ENCODE measurements around the gene PARD3B. TPM values are rescaled to one million over a fixed set of nuclear protein-coding genes. Genes with fewer than 3 reads are reported as not detected.

PARD3B gene
- total and polyA plus RNA-seq, 2 of the 4 experiments (the other 2 are of a cell fraction): 3.3 to 15.6 TPM

DNA sequence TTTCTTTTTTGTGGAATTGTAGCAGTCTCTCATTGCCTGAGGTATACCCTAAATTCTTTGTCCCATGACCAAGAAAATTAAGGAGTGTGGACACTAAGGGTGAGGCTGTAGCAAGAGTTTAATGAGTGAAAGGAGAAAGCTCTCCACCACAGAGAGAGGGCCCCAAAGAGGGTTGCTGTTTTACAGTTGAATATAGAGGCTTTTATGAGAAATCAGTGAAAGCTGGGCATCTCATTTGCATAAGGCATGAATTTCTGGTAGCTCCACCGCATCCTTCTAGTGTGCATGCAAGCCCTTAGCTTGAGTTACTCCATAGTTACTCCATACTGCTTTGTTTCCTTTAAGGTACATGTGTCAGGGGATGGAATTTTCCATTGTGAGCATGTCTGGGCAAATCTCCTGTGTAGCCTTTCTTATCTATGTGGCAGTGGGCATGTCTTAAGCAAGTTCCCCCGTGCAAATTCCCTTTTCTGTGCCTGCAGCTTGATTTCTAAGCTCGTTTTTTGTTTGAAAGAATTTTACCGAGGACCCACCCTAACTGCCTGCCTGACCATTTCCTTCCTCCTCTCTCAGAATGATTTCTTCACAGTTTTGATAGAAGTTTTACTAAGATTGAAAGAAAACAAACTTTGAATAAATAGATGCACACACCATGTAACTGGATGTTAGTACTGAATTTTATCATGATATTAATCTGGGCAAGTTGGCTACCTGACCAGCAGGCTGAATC is 218.9 kb downstream of the PARD3B start:
- ATAC-seq (ENCODE audit: low read depth) (no peak), DNase-seq (no peak)
- Histone ChIP-seq H3K9me3 (ENCODE audit: control insufficient read depth, insufficient read depth, low read length) (peaks cover 7% of the 10 kb centered on the region), H4K8ac (ENCODE audit: low read depth in 2 of 2, low read length in 2 of 2) (no peak overlapping the region), H2BK20ac (ENCODE audit: low read depth, low read length) (no peak overlapping the region), H2AK9ac (replicated peaks; ENCODE audit: low read depth, low read length, poor library complexity) (no peak overlapping the region), H3K4me2 (ENCODE audit: low read depth, low read length) (no peak overlapping the region), H3K14ac (replicated peaks; ENCODE audit: low read depth, low read length) (no peak overlapping the region), H3K4ac (ENCODE audit: low read depth, low read length) (no peak overlapping the region), H2BK120ac (ENCODE audit: low read depth, low read length) (no peak overlapping the region), H4K20me1 (ENCODE audit: insufficient read depth, low read length) (0 out of 2 replicates have a peak, but pooled peaks cover 3% of the 10 kb centered on the region), H2AK5ac (ENCODE audit: low read depth, low read length) (no peak overlapping the region), H3K9me1 (ENCODE audit: insufficient read depth, low read length) (no peaks in the 10 kb centered on the region), H3K79me1 (ENCODE audit: low read depth in 1 of 2, low read length in 2 of 2) (peaks cover 3 to 4% of the 10 kb centered on the region in 2 experiments; a peak in 3 of 4 replicates), H3K9ac (ENCODE audit: low read depth, low read length) (no peak overlapping the region), H3K36me3 (ENCODE audit: control insufficient read depth, insufficient read depth, low read length) (no peaks in the 10 kb centered on the region), H4K5ac (ENCODE audit: low read depth, low read length) (no peak overlapping the region), H3K27ac (ENCODE audit: insufficient read depth, low read length) (no peak overlapping the region), H3K4me1 (ENCODE audit: control insufficient read depth, insufficient read depth, low read length) (no peaks in the 10 kb centered on the region), H2BK5ac (ENCODE audit: low read depth, low read length, poor library complexity, severe bottlenecking) (no peak overlapping the region), H3K56ac (ENCODE audit: extremely low read depth, insufficient read depth, low read length) (no peak overlapping the region), H3K4me3 (ENCODE audit: insufficient read depth, low read depth, low read length) (no peak overlapping the region), H3K27me3 (ENCODE audit: control insufficient read depth, insufficient read depth, low read length) (no peaks in the 10 kb centered on the region), H3K23ac (ENCODE audit: low read depth, low read length) (no peak overlapping the region), H2AFZ (replicated peaks; ENCODE audit: low read length, poor library complexity) (no peak overlapping the region), H3K18ac (ENCODE audit: low read depth, low read length) (no peak overlapping the region), H2BK15ac (ENCODE audit: low read depth, low read length) (no peak overlapping the region), H4K91ac (ENCODE audit: insufficient read depth, low read depth, low read length) (no peak overlapping the region)
- in situ Hi-C loops (cut with MboI; ENCODE audit: low sequenced_read_pairs) (no loop called here), intact Hi-C loops (cut with micrococcal nuclease) (no loop called here), dilution Hi-C loops (cut with HindIII; ENCODE audit: low sequenced_read_pairs, unreplicated experiment) (no loop called here)
- no CpG with 5 or more reads among the region's 4 CpGs for WGBS, 2 experiments (ENCODE audit: extremely low coverage in 2 of 2, insufficient read length in 1 of 2)
- ChIA-PET CTCF (no interaction called here), POLR2A (ENCODE audit: unreplicated experiment) (no interaction called here)
- no TSS peak for BruUV-seq (replicated peaks)
- TF ChIP-seq RCOR1 (IDR thresholded peaks at IDR 0.05; ENCODE audit: insufficient replicate concordance, low read length) (no peak), SMC3 (IDR thresholded peaks at IDR 0.05; ENCODE audit: low read depth, low read length) (no peak), FOS (IDR thresholded peaks at IDR 0.05; ENCODE audit: low read depth, low read length) (no peak), NFE2L2 (IDR thresholded peaks at IDR 0.05; ENCODE audit: low read depth, low read length) (no peak), POLR2A (IDR thresholded peaks at IDR 0.05; ENCODE audit: low read depth, low read length) (no peak), MAZ (IDR thresholded peaks at IDR 0.05; ENCODE audit: borderline replicate concordance, low read depth, low read length) (no peak), CEBPB (IDR thresholded peaks at IDR 0.05; ENCODE audit: low read depth, low read length) (no peak), RFX5 (IDR thresholded peaks at IDR 0.05; ENCODE audit: low read depth, low read length) (no peak), RAD21 (IDR thresholded peaks at IDR 0.05; ENCODE audit: low read length) (no peak), BHLHE40 (IDR thresholded peaks at IDR 0.05; ENCODE audit: low read depth, low read length) (no peak), CHD1 (IDR thresholded peaks at IDR 0.05; ENCODE audit: low read depth, low read length) (no peak), MXI1 (IDR thresholded peaks at IDR 0.05; ENCODE audit: borderline replicate concordance, low read depth, low read length) (no peak), MAFK (IDR thresholded peaks at IDR 0.05; ENCODE audit: low read depth, low read length) (no peak)
- TF ChIP-seq, protein P1, sequence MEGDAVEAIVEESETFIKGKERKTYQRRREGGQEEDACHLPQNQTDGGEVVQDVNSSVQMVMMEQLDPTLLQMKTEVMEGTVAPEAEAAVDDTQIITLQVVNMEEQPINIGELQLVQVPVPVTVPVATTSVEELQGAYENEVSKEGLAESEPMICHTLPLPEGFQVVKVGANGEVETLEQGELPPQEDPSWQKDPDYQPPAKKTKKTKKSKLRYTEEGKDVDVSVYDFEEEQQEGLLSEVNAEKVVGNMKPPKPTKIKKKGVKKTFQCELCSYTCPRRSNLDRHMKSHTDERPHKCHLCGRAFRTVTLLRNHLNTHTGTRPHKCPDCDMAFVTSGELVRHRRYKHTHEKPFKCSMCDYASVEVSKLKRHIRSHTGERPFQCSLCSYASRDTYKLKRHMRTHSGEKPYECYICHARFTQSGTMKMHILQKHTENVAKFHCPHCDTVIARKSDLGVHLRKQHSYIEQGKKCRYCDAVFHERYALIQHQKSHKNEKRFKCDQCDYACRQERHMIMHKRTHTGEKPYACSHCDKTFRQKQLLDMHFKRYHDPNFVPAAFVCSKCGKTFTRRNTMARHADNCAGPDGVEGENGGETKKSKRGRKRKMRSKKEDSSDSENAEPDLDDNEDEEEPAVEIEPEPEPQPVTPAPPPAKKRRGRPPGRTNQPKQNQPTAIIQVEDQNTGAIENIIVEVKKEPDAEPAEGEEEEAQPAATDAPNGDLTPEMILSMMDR (conservative IDR thresholded peaks at IDR 0.05; ENCODE audit: low read depth, low read length): no peak
- TF ChIP-seq, protein P2, sequence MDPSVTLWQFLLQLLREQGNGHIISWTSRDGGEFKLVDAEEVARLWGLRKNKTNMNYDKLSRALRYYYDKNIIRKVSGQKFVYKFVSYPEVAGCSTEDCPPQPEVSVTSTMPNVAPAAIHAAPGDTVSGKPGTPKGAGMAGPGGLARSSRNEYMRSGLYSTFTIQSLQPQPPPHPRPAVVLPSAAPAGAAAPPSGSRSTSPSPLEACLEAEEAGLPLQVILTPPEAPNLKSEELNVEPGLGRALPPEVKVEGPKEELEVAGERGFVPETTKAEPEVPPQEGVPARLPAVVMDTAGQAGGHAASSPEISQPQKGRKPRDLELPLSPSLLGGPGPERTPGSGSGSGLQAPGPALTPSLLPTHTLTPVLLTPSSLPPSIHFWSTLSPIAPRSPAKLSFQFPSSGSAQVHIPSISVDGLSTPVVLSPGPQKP (IDR thresholded peaks at IDR 0.05; ENCODE audit: borderline replicate concordance, low read depth, low read length): no peak
- TF ChIP-seq, protein P3, sequence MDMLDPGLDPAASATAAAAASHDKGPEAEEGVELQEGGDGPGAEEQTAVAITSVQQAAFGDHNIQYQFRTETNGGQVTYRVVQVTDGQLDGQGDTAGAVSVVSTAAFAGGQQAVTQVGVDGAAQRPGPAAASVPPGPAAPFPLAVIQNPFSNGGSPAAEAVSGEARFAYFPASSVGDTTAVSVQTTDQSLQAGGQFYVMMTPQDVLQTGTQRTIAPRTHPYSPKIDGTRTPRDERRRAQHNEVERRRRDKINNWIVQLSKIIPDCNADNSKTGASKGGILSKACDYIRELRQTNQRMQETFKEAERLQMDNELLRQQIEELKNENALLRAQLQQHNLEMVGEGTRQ (IDR thresholded peaks at IDR 0.05; ENCODE audit: low read depth, low read length): no peak
